ENCODE data around the gene STRN4. TPM values are rescaled to one million over a fixed set of nuclear protein-coding genes. Genes with fewer than 3 reads are reported as not detected.

The STRN4 gene
- total RNA-seq, 3 donors from 2014 or later (not counting 1 experiment from before 2014, with no cell fraction given), result 125 to 152 (median 125) TPM

DNA sequence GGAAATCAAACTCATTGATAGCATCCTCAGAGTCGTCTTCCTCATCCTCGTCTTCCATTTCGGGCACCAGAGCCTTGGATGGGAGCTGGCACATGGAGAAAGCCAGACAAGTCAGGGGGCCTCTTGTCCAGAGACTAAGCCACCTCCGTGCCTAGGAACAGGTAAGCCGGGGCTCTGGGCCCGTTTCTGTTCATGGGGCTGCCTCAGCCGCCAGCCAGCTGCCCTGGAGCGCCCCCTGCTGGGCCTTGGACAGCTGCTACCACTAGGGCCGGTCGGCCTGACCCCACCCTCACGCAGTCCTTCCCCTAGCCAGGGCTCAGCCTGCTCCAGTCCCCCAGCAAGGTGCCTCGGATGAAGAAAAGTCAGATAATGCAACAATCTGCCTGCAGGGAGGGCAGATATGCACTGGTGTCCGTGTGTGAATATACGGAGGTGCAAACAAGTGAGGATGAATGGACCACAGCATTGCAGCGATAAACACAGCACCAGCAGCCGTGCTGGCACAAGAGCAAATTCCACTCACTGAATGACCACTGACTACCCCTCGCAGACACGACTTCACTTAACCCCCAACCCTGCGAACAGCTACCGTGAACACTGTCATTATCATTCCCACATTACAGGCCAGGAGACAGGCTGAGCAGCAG, 17.4 kb downstream of the STRN4 start:
- H3K27ac ChIP-seq (ENCODE audit: low read length), result no peak overlapping the region
- no peaks in the 10 kb centered on the region for H3K27me3 Mint-ChIP-seq (ENCODE audit: low read depth in 2 of 2)
- H3K4me3 ChIP-seq (ENCODE audit: low read length), result no peak overlapping the region
- peaks cover 36% of the 10 kb centered on the region for H3K4me1 ChIP-seq (ENCODE audit: control insufficient read depth, insufficient read depth, low read length)
- no peak overlapping the region for H3K27ac Mint-ChIP-seq
- H3K4me3 Mint-ChIP-seq, result peak overlapping the region; percentile 13
- no peaks in the 10 kb centered on the region for H3K27me3 ChIP-seq (ENCODE audit: control insufficient read depth, insufficient read depth, low read length)
- no peaks in the 10 kb centered on the region for H3K36me3 Mint-ChIP-seq
- WGBS (ENCODE audit: insufficient coverage), result 49% methylated on average over 20 of the region's 20 CpGs
- H3K4me1 Mint-ChIP-seq, result peaks cover 12 to 44% of the 10 kb centered on the region in 2 donors
- intact Hi-C loops (cut with micrococcal nuclease), result loop anchor here (1.0 kb wide), 2 partner anchors 25 to 115 kb away; no protein-coding TSS in a partner anchor
- peaks cover 73% of the 10 kb centered on the region for H3K36me3 ChIP-seq (ENCODE audit: control insufficient read depth, insufficient read depth, low read length)
- H3K9me3 Mint-ChIP-seq, result no peaks in the 10 kb centered on the region
- ATAC-seq, result peak; percentile 85 to 93 (median 88)
- DNase-seq, result peak; percentile 86 to 90
- TF ChIP-seq, protein P1, sequence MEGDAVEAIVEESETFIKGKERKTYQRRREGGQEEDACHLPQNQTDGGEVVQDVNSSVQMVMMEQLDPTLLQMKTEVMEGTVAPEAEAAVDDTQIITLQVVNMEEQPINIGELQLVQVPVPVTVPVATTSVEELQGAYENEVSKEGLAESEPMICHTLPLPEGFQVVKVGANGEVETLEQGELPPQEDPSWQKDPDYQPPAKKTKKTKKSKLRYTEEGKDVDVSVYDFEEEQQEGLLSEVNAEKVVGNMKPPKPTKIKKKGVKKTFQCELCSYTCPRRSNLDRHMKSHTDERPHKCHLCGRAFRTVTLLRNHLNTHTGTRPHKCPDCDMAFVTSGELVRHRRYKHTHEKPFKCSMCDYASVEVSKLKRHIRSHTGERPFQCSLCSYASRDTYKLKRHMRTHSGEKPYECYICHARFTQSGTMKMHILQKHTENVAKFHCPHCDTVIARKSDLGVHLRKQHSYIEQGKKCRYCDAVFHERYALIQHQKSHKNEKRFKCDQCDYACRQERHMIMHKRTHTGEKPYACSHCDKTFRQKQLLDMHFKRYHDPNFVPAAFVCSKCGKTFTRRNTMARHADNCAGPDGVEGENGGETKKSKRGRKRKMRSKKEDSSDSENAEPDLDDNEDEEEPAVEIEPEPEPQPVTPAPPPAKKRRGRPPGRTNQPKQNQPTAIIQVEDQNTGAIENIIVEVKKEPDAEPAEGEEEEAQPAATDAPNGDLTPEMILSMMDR (IDR thresholded peaks at IDR 0.05), result peak; percentile 87
- H3K9me3 ChIP-seq (ENCODE audit: control insufficient read depth, insufficient read depth, low read length), result no peaks in the 10 kb centered on the region

DNA sequence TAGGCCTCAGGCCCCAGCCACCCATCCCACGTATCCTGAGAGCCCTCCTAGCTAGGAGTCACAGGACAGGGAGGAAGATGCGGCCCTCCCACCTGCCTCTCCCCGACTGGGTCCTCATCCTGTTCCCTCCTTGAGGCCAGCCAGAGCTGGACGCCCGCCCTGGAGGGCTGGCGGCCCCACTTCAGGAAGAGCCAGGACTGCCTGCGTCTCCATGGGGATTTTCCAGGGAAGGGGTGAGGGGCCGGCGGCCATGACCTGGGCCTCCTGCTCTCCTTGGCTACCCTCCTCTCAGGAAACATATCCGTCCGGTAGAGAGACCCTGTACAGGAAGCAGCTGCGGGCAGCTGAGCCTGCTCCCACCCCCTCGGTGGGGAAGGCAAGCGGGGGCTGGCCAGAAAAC, 18.0 kb downstream of the STRN4 start:
- Mint-ChIP-seq H3K36me3 (no peaks in the 10 kb centered on the region), H3K27ac (no peak overlapping the region), H3K4me1 (peaks cover 14 to 46% of the 10 kb centered on the region in 2 donors), H3K9me3 (no peaks in the 10 kb centered on the region), H3K4me3 (no peak overlapping the region), H3K27me3 (ENCODE audit: low read depth in 2 of 2) (no peaks in the 10 kb centered on the region)
- TF ChIP-seq, protein P1 (IDR thresholded peaks at IDR 0.05), result no peak
- intact Hi-C loops (cut with micrococcal nuclease), result loop anchor here (1.0 kb wide), 2 partner anchors 24 to 114 kb away; no protein-coding TSS in a partner anchor
- H3K27me3 ChIP-seq (ENCODE audit: control insufficient read depth, insufficient read depth, low read length), result no peaks in the 10 kb centered on the region
- H3K4me3 ChIP-seq (ENCODE audit: low read length), result no peak overlapping the region
- peaks cover 75% of the 10 kb centered on the region for H3K36me3 ChIP-seq (ENCODE audit: control insufficient read depth, insufficient read depth, low read length)
- WGBS (ENCODE audit: insufficient coverage), result 73% methylated on average over 14 of the region's 14 CpGs
- no peaks in the 10 kb centered on the region for H3K9me3 ChIP-seq (ENCODE audit: control insufficient read depth, insufficient read depth, low read length)
- ATAC-seq (no peak), DNase-seq (no peak)
- H3K4me1 ChIP-seq (ENCODE audit: control insufficient read depth, insufficient read depth, low read length), result peaks cover 42% of the 10 kb centered on the region
- H3K27ac ChIP-seq (ENCODE audit: low read length), result no peak overlapping the region

DNA sequence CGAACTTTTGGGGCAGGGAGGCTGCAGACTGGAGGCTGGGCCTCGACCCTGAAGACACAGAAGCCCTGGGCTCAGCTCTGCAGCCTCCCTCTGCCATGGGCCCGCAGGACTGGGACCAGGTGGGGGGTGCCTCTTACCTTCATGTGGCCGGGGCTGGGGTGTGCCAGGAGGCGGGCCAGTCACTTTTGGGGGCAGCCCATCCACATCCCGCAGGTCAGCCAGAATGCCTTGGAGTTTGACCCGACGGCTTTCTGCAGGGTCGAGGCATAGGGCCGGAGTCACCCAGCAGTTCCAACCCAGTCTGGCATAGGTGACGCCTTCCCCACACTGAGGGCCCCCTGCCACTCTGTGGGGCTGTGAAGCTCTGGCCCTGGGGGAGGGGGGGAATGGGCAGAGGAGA, 18.5 kb downstream of the STRN4 start:
- Histone ChIP-seq H3K27ac (ENCODE audit: low read length) (no peak overlapping the region), H3K4me1 (ENCODE audit: control insufficient read depth, insufficient read depth, low read length) (peaks cover 43% of the 10 kb centered on the region), H3K27me3 (ENCODE audit: control insufficient read depth, insufficient read depth, low read length) (no peaks in the 10 kb centered on the region), H3K36me3 (ENCODE audit: control insufficient read depth, insufficient read depth, low read length) (peaks cover 70% of the 10 kb centered on the region), H3K4me3 (ENCODE audit: low read length) (no peak overlapping the region), H3K9me3 (ENCODE audit: control insufficient read depth, insufficient read depth, low read length) (no peaks in the 10 kb centered on the region)
- intact Hi-C loops (cut with micrococcal nuclease), result loop anchor here (1.0 kb wide), 2 partner anchors 23 to 113 kb away; no protein-coding TSS in a partner anchor
- Mint-ChIP-seq H3K4me3 (no peak overlapping the region), H3K36me3 (no peaks in the 10 kb centered on the region), H3K27me3 (ENCODE audit: low read depth in 2 of 2) (no peaks in the 10 kb centered on the region), H3K9me3 (no peaks in the 10 kb centered on the region), H3K27ac (no peak overlapping the region), H3K4me1 (peaks cover 19 to 49% of the 10 kb centered on the region in 2 donors)
- TF ChIP-seq, protein P1 (IDR thresholded peaks at IDR 0.05), result no peak
- no peak for ATAC-seq
- no peak for DNase-seq
- WGBS (ENCODE audit: insufficient coverage), result 96% methylated on average over 11 of the region's 11 CpGs

Measured in natural killer cell (primary cell).